GM12878 (cell line): ENCODE data around the gene ADGRA3. TPM values are rescaled to one million over a fixed set of nuclear protein-coding genes. Genes with fewer than 3 reads are reported as not detected.

ENCODE experiments used
- ATAC-seq: fragments of 200-7000 bp; cut with Tn5 transposase; 3 replicates; pipeline ENCODE4 v1.9.1; 2020; ENCODE audit warnings: mild to moderate bottlenecking, moderate library complexity
- BruUV-seq: library from RNA; stranded (reverse); fragments of 400-500 nt; replicated peaks from 2 replicates; lab custom pipeline; 2021; lab: Mats Ljungman, UMichigan
- CTCF ChIA-PET: fragments of 300-600 bp; sonication (Branson Sonifier 250); formaldehyde crosslinking; extraction: SDS; loops from one replicate; lab custom pipeline; 2021; ENCODE audit warnings: inconsistent platforms; lab: Yijun Ruan, JAX
- POLR2A ChIA-PET: fragments of 350-600 bp; formaldehyde crosslinking; extraction: SDS; loops from one replicate; lab custom pipeline; 2021; ENCODE audit warnings: inconsistent platforms; lab: Charles Lee
- RAD21 ChIA-PET: fragments of 300-600 bp; sonication (Branson Sonifier 250); formaldehyde crosslinking; loops from one replicate; lab custom pipeline; 2023; ENCODE audit warnings: antibody characterized with exemption; ENCODE audit not compliant: unreplicated experiment; lab: Charles Lee
- SMC1A ChIA-PET: fragments of 300-600 bp; sonication (Branson Sonifier 250); formaldehyde crosslinking; loops from one replicate; lab custom pipeline; 2023; ENCODE audit not compliant: unreplicated experiment, uncharacterized antibody; lab: Charles Lee
- DNase-seq: peaks from one replicate; pipeline ENCODE4 v3.0.0-alpha.2; 2011; ENCODE audit warnings: low read depth, low spot score
- FAIRE-seq: peaks from 3 replicates; lab custom pipeline; 2011; peaks lifted over from hg19 to GRCh38; lab: Jason Lieb, UNC
- H2AFZ ChIP-seq: 2 replicates; pipeline ENCODE4 v1.6.0; 2011; ENCODE audit warnings: low read depth, low read length, control low read depth; ENCODE audit not compliant: control insufficient read depth
- H3K27ac ChIP-seq: 2 replicates; pipeline ENCODE4 v1.5.1; 2011; ENCODE audit warnings: control low read depth; ENCODE audit not compliant: control insufficient read depth, insufficient read depth
- H3K27me3 ChIP-seq, 2 experiments: replicated peaks in 1 of 2; 2 replicates each; pipeline versions ENCODE4 v1.6.0 to v1.6.1; 2011; ENCODE audit warnings: low read length in 1 of 2; ENCODE audit not compliant: control insufficient read depth in 2 of 2, insufficient read depth in 2 of 2
- H3K36me3 ChIP-seq, 2 experiments: 2 replicates each; pipeline ENCODE4 v1.5.1; 2011; ENCODE audit warnings: low read length in 1 of 2; ENCODE audit not compliant: control insufficient read depth in 2 of 2, insufficient read depth in 2 of 2
- H3K4me1 ChIP-seq: 2 replicates; pipeline ENCODE4 v1.6.1; 2011; ENCODE audit warnings: mild to moderate bottlenecking, low read length, moderate library complexity, mixed read lengths; ENCODE audit not compliant: control insufficient read depth, insufficient read depth
- H3K4me2 ChIP-seq: 2 replicates; pipeline ENCODE4 v1.6.0; 2011; ENCODE audit warnings: control low read depth; ENCODE audit not compliant: control insufficient read depth, insufficient read depth
- H3K4me3 ChIP-seq: fragments of 200-600 bp; sonication (generic); 2 replicates; pipeline ENCODE4 v1.5.1; 2016
- H3K79me2 ChIP-seq: 2 replicates; pipeline ENCODE4 v1.6.0; 2011; ENCODE audit warnings: low read length; ENCODE audit not compliant: control insufficient read depth, insufficient read depth
- H3K9ac ChIP-seq: 2 replicates; pipeline ENCODE4 v1.8.0; 2011; ENCODE audit warnings: low read length, control low read depth, mixed read lengths; ENCODE audit not compliant: control insufficient read depth, insufficient read depth
- H3K9me3 ChIP-seq: replicated peaks from 3 replicates; pipeline ENCODE4 v1.5.1; 2011; ENCODE audit warnings: mild to moderate bottlenecking, low read length; ENCODE audit not compliant: control insufficient read depth, insufficient read depth
- H4K20me1 ChIP-seq: 2 replicates; pipeline ENCODE4 v1.6.0; 2011; ENCODE audit not compliant: control insufficient read depth, insufficient read depth
- CBX3 ChIP-seq: fragments of 200-600 bp; sonication (generic); IDR thresholded peaks from 2 replicates; pipeline ENCODE4 v1.6.1; 2016; ENCODE audit warnings: low read depth, borderline replicate concordance
- IKZF1 ChIP-seq: fragments of 450-650 bp; conservative IDR thresholded peaks from 2 replicates; pipeline ENCODE4 v1.6.1; 2017; ENCODE audit warnings: antibody characterized with exemption, mild to moderate bottlenecking
- NR2C1 ChIP-seq: fragments of 450-650 bp; IDR thresholded peaks from 2 replicates; pipeline ENCODE4 v1.6.1; 2017; ENCODE audit warnings: antibody characterized with exemption, mild to moderate bottlenecking, moderate library complexity
- PAX8 ChIP-seq: fragments of 450-650 bp; IDR thresholded peaks from 2 replicates; pipeline ENCODE4 v1.6.1; 2017; ENCODE audit warnings: mild to moderate bottlenecking, moderate library complexity
- SKIL ChIP-seq: fragments of 450-650 bp; IDR thresholded peaks from 2 replicates; pipeline ENCODE4 v1.6.1; 2017; ENCODE audit warnings: mild to moderate bottlenecking, low read depth, inconsistent platforms; ENCODE audit not compliant: poor library complexity, severe bottlenecking
- SPI1 ChIP-seq: IDR thresholded peaks from 2 replicates; pipeline ENCODE4 v1.6.1; 2011; ENCODE audit warnings: low read depth, mild to moderate bottlenecking, low read length, moderate library complexity, borderline replicate concordance; ENCODE audit not compliant: insufficient read depth
- SRF ChIP-seq, 2 experiments: IDR thresholded peaks; 2 replicates each; pipeline ENCODE4 v1.6.1; 2011; ENCODE audit warnings: low read depth in 2 of 2, low read length in 2 of 2, mild to moderate bottlenecking in 1 of 2, moderate library complexity in 1 of 2
- YBX1 ChIP-seq: fragments of 450-650 bp; IDR thresholded peaks from 2 replicates; pipeline ENCODE4 v1.6.1; 2016; ENCODE audit warnings: antibody characterized with exemption
- ZNF622 ChIP-seq: fragments of 450-650 bp; IDR thresholded peaks from 2 replicates; pipeline ENCODE4 v1.6.1; 2017; ENCODE audit warnings: mild to moderate bottlenecking, inconsistent platforms
- WGBS: methylation state at CpG from one replicate; pipeline ENCODE4 v1.1.6; 2016; ENCODE audit warnings: low lambda C conversion rate; ENCODE audit not compliant: insufficient replicate concordance, insufficient coverage; ENCODE audit errors: missing lambda C conversion rate; 5-methylcytosine and 5-hydroxymethylcytosine counted together
- in situ Hi-C: fragments of 300-500 bp; cut with MboI; formaldehyde crosslinking; loops from 9 replicates; pipeline ENCODE4 v1.14.3; 2018; ENCODE audit warnings: mixed read lengths
- intact Hi-C: fragments of 100-400 bp; cut with micrococcal nuclease; formaldehyde crosslinking; loops from one replicate; pipeline ENCODE4 v1.14.2; 2022; ENCODE audit not compliant: unreplicated experiment
- polyA plus RNA-seq, 11 experiments: library from polyadenylated mRNA; depleted of rRNA in 4 of 11; unstranded in 6 of 11; stranded (reverse) in 5 of 11; fragments of >200 nt; fragmentation: Nextera tagmentation in 4 of 11; fragmentation: Illumina TruSeq in 1 of 11; extraction: Ambion mirVana in 4 of 11; extraction: Trizol in 1 of 11; gene quantifications; 1 replicate in 1 of 11; 2 replicates in 10 of 11; pipeline versions ENCODE4 v1.2.1 to v1.2.3, GENCODE V29; 2011 to 2016; ENCODE audit warnings: inconsistent platforms in 2 of 11, missing spikeins in 2 of 11, low read depth in 1 of 11
- total RNA-seq, 4 experiments: library from RNA; depleted of rRNA in 3 of 4; stranded (reverse); fragments of >200 nt in 3 of 4; fragmentation: Illumina TruSeq in 1 of 4; extraction: Trizol in 1 of 4; gene quantifications; 2 replicates each; pipeline versions ENCODE4 v1.2.1 to v1.2.3, GENCODE V29; 2013 to 2021
- TF ChIP-seq, protein P1 (sequence below): fragments of 450-650 bp; IDR thresholded peaks from 2 replicates; pipeline ENCODE4 v1.6.1; 2017; ENCODE audit warnings: mild to moderate bottlenecking, moderate library complexity

The ADGRA3 gene
- total and polyA plus RNA-seq, 10 of the 15 experiments (the other 5 are each of a cell fraction or from before 2014, with no cell fraction given) = 0.24 to 66.2 (median 2.5) TPM

DNA sequence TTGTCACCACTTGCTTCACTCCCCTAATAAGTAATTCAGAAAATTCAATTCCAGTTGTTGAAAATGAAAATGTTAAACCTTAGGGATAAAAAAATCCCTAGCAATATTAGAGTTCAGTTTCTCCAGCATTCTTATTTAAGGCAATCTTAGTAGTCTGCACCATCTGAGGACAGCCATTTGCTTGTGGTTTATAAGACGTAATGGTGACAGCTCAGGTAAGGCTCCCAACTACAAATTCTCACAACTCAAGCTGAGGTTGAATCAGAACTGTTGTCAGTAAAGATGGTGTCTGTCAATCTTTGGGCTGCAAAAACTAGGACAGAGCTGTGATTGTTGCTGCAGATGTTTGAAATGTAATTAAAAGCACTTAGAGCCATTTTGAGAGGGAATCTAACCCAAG, 16.3 kb upstream of the ADGRA3 start (continued):
- TF ChIP-seq, protein P1, sequence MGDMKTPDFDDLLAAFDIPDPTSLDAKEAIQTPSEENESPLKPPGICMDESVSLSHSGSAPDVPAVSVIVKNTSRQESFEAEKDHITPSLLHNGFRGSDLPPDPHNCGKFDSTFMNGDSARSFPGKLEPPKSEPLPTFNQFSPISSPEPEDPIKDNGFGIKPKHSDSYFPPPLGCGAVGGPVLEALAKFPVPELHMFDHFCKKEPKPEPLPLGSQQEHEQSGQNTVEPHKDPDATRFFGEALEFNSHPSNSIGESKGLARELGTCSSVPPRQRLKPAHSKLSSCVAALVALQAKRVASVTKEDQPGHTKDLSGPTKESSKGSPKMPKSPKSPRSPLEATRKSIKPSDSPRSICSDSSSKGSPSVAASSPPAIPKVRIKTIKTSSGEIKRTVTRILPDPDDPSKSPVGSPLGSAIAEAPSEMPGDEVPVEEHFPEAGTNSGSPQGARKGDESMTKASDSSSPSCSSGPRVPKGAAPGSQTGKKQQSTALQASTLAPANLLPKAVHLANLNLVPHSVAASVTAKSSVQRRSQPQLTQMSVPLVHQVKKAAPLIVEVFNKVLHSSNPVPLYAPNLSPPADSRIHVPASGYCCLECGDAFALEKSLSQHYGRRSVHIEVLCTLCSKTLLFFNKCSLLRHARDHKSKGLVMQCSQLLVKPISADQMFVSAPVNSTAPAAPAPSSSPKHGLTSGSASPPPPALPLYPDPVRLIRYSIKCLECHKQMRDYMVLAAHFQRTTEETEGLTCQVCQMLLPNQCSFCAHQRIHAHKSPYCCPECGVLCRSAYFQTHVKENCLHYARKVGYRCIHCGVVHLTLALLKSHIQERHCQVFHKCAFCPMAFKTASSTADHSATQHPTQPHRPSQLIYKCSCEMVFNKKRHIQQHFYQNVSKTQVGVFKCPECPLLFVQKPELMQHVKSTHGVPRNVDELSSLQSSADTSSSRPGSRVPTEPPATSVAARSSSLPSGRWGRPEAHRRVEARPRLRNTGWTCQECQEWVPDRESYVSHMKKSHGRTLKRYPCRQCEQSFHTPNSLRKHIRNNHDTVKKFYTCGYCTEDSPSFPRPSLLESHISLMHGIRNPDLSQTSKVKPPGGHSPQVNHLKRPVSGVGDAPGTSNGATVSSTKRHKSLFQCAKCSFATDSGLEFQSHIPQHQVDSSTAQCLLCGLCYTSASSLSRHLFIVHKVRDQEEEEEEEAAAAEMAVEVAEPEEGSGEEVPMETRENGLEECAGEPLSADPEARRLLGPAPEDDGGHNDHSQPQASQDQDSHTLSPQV = no peak
- TF ChIP-seq ZNF622 (no peak), SPI1 (no peak), CBX3 (no peak), IKZF1 (no peak), PAX8 (no peak), NR2C1 (no peak), YBX1 (no peak)

DNA sequence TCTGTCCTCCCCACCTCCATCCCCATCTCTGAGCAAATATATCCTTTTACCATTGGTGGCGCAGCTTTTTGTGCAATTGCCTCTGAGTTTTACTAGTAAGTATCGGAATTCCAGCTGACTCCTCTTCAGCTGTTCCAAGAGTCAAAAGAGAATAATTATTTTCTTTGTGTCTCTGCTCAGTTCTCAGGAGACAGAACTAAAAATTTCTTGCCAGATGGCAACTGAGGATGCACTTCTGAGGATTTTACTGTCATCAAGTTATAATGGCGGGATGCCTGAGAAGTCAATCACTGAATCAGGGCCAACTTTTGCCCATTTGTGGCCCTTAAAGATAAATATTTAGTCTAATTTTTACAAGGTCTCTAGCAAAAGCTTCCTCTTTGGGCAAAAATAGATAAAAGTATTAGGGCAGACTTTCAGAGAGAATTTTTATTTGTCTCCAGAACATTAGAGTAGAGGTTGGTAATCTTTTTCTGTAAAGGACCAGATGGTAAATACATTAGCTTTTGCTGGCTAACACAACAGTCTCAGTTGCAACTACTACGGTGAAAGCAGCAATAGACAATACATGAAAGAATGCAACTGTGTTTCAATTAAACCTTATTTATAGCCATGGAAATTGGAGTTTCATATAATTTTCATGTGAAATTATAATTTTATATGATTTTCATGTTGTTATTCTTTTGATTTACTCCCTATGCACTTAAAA, 15.6 kb upstream of the ADGRA3 start:
- no TSS peak for BruUV-seq
- no peaks in the 10 kb centered on the region for H4K20me1 ChIP-seq
- intact Hi-C loops (no loop called here), in situ Hi-C loops (no loop called here)
- H3K9me3 ChIP-seq = no peaks in the 10 kb centered on the region
- no peak for DNase-seq
- no peaks in the 10 kb centered on the region for H3K79me2 ChIP-seq
- ATAC-seq = no peak
- H3K9ac ChIP-seq = no peak overlapping the region
- no peak overlapping the region for H3K4me3 ChIP-seq
- ChIA-PET SMC1A (interaction anchor here (0.5 to 1.6 kb wide), 3 partner anchors 9 to 28 kb away, joined by 3 to 7 read pairs (median 5); no protein-coding TSS in a partner anchor), RAD21 (no interaction called here), POLR2A (no interaction called here), CTCF (interaction anchor here (1.2 to 1.5 kb wide), 2 partner anchors 9 to 11 kb away, joined by 3 read pairs; no protein-coding TSS in a partner anchor)
- FAIRE-seq = no peak
- H3K4me2 ChIP-seq = no peak overlapping the region
- H3K4me1 ChIP-seq = no peaks in the 10 kb centered on the region
- WGBS = 30% methylated on average over 4 of the region's 4 CpGs
- H3K36me3 ChIP-seq = no peaks in the 10 kb centered on the region
- no peak overlapping the region for H2AFZ ChIP-seq
- H3K27me3 ChIP-seq = no peaks in the 10 kb centered on the region
- H3K27ac ChIP-seq = no peak overlapping the region
- TF ChIP-seq, protein P1 = no peak
- no peak for TF ChIP-seq SRF (IDR thresholded peaks at IDR 0.05; ENCODE audit: low read depth in 2 of 2, low read length in 2 of 2)
- TF ChIP-seq SKIL = no peak
